ENCODE data around the gene HCAR1. TPM values are rescaled to one million over a fixed set of nuclear protein-coding genes. Genes with fewer than 3 reads are reported as not detected.
"Not testable (repeated sequence)": the region's sequence is repeated elsewhere in the genome, so short reads cannot be mapped to it uniquely, and the experiment has no call there.

Gene HCAR1, protein sequence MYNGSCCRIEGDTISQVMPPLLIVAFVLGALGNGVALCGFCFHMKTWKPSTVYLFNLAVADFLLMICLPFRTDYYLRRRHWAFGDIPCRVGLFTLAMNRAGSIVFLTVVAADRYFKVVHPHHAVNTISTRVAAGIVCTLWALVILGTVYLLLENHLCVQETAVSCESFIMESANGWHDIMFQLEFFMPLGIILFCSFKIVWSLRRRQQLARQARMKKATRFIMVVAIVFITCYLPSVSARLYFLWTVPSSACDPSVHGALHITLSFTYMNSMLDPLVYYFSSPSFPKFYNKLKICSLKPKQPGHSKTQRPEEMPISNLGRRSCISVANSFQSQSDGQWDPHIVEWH
- total RNA-seq: 0.20 TPM
- long read RNA-seq, full-length matches to known transcripts: 1 of 1 reads
- long read RNA-seq, partial matches to known transcripts: 0 of 1 reads
- long read RNA-seq, other reads (novel, unspliced or antisense): 0 of 1 reads

DNA sequence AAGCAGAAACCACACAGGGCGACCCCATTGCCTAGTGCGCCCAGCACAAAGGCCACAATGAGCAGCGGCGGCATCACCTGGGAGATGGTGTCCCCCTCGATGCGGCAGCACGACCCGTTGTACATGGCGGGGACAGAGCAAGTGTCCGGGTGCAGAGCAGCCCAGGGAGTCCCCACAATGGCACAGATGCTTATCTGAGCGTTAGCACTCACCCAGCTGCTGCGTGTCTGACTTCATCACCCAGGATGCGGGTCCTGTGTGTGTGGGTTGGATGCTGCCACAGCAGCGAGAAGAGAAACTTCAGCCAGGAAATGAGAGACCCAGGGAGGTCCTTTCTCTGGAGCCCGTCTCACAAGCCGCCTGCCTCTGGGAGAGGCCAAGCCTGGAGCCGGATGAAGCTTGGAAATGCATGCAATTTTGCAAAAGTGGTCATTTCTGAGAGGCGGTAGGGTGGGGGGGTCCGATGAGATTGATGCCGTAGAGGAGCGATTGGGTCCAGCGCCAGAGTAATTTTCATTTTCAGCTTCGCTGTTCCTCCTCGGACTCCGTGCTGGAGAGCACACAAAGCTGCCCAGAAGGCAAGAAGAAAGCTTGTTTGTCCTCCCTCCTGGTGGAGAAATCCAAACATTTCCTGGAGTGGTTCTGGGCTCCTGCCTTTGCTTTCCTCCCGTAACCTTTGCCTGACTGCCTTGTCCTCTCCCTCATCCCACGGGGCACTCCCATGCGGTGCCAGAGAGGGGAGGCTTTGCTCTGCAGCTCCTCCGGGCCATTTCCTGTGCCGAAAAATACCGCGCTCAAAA lies at the start of gene HCAR1:
Gene HCAR1, minus strand, starts transcription at position 630 of the 800 bp plus-strand sequence. Its CDS starts 505 bp downstream, at position 125.
- no peaks in the 10 kb centered on the region for H3K9me3 ChIP-seq
- H3K27ac ChIP-seq: no peak within 1 kb of the TSS
- no peaks in the 10 kb centered on the region for H3K27me3 ChIP-seq
- H3K36me3 ChIP-seq: no peaks in the 10 kb centered on the region
- DNase-seq (no peak), ATAC-seq (peak; percentile 59)
- H3K4me3 ChIP-seq: peak within 1 kb of the TSS; percentile 19
- H3K4me1 ChIP-seq: no peaks in the 10 kb centered on the region
- intact Hi-C loops (cut with DNase I): no loop called here
- TF ChIP-seq, protein P1, sequence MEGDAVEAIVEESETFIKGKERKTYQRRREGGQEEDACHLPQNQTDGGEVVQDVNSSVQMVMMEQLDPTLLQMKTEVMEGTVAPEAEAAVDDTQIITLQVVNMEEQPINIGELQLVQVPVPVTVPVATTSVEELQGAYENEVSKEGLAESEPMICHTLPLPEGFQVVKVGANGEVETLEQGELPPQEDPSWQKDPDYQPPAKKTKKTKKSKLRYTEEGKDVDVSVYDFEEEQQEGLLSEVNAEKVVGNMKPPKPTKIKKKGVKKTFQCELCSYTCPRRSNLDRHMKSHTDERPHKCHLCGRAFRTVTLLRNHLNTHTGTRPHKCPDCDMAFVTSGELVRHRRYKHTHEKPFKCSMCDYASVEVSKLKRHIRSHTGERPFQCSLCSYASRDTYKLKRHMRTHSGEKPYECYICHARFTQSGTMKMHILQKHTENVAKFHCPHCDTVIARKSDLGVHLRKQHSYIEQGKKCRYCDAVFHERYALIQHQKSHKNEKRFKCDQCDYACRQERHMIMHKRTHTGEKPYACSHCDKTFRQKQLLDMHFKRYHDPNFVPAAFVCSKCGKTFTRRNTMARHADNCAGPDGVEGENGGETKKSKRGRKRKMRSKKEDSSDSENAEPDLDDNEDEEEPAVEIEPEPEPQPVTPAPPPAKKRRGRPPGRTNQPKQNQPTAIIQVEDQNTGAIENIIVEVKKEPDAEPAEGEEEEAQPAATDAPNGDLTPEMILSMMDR (IDR thresholded peaks at IDR 0.05): no peak

DNA sequence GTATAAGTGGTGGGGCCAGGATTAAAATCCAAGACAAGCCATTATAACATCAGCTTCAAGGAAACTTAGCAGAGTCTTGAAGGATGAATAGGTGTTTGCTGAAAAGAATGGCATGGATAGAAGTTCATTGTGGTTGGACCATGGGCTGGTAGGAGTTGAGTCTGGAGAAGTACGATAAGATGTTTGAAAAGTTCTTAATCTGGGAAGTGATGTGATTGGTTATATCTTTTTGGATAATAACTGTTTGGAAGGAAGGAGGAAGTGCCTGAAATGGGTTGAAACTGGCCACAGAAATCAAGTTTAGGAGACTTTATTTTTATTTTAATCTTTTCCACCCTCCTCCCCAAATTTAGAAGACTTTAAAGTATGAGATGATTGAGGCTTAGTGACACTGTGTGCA lies 26.9 kb upstream of the HCAR1 start:
- peaks cover 68% of the 10 kb centered on the region for H3K36me3 ChIP-seq
- intact Hi-C loops (cut with DNase I): no loop called here
- TF ChIP-seq, protein P1 (IDR thresholded peaks at IDR 0.05): no peak

DNA sequence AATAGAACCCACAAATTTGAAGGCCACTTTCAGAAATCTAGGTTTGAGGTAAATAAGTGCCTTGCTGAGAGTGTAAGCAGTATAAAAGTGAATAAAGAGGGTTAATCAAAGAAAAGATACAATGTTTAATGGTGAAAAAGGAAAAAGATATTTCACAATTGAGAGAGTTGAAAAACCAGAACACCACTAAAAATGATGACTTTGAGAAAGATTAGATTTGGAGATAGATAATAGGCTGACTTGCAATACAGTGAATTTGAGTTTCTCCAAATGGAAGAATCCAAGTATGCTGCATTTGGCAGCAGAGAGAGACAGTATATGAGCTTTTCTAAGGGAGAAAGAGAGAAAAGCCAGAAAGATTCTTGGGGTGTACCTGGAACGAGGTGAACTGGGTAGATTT lies 24.1 kb upstream of the HCAR1 start:
- Histone ChIP-seq H3K36me3 (peaks cover 50% of the 10 kb centered on the region), H3K4me1 (peaks cover 10% of the 10 kb centered on the region), H3K27ac (no peak overlapping the region), H3K4me3 (no peak overlapping the region), H3K9me3 (no peaks in the 10 kb centered on the region), H3K27me3 (no peaks in the 10 kb centered on the region)
- DNase-seq (no peak), ATAC-seq (no peak)
- TF ChIP-seq, protein P1 (IDR thresholded peaks at IDR 0.05): no peak
- intact Hi-C loops (cut with DNase I): loop anchor here (5.0 kb wide), 1 partner anchor 117 kb away; no protein-coding TSS in a partner anchor

More for the DNA sequence above, 26.9 kb upstream of the HCAR1 start:
- DNase-seq (no peak), ATAC-seq (no peak)
- Histone ChIP-seq H3K27ac (no peak overlapping the region), H3K4me1 (peaks cover 10% of the 10 kb centered on the region), H3K4me3 (no peak overlapping the region), H3K27me3 (no peaks in the 10 kb centered on the region), H3K9me3 (no peaks in the 10 kb centered on the region)

DNA sequence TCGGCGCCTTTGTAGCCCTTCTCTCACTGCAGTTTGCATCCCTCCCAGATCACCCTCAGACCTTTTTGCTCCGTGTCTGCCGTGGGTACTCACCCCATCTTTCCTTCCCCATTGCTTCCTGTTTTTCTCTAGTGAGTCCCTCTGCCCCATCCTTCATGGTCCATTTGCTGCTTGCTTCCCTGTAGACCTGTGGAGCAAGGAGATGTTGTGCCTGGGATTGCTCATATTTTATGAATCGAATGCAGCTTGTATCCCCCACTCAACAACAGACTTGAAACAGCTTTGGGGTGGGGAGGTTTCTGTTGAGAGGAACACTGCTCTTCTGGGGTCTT lies 22.6 kb upstream of the HCAR1 start:
- no peaks in the 10 kb centered on the region for H3K27me3 ChIP-seq
- peaks cover 45% of the 10 kb centered on the region for H3K36me3 ChIP-seq
- no peaks in the 10 kb centered on the region for H3K9me3 ChIP-seq
- H3K27ac ChIP-seq: peak overlapping the region; percentile 90
- peaks cover 10% of the 10 kb centered on the region for H3K4me1 ChIP-seq
- DNase-seq (no peak), ATAC-seq (no peak)
- intact Hi-C loops (cut with DNase I): loop anchor here (5.0 kb wide), 1 partner anchor 116 kb away; no protein-coding TSS in a partner anchor
- peak overlapping the region; percentile 97 for H3K4me3 ChIP-seq
- TF ChIP-seq, protein P1 (IDR thresholded peaks at IDR 0.05): no peak

DNA sequence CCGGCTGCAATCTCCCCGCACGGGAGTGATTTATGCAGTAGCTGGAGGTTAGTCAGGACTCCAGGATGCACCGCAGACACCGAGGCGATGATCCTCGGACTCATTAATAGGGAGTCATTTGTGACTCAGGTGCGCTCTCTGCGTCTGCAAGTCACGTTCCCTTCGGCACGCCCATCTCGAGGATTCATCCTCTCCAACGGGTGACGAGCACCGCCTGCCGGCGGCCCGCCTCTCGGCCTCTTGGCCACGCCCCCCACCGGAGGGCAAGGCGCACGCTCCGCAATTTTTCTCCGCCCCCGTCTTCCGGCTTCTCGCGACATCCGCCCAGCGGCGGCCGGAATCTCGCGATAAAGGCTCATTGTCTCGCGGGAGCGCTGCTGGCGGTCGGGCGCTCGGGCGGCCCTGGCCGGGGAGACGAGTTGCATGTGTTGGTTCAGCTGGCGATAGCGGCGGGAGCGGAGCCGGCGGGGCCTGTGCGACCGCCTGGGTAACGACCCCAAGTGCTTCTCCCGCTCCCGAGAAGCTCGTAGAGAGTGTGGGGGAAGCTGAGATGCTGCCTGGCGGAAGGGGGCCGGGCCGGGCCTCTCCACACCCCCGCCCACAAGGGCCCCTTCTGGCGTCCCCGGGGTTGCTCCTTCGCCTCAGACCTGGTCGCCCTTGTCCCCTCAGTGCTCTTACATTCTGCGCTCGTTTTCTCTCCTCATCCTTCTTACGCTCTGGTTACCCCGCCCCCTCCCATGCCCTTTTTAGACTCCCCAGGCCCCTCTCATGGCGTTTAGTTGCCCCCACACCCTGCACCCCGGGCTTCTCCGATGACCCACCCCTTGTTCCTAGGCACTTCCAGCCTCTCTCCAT lies 22.0 kb upstream of the HCAR1 start, which contains the start of gene DENR:
Gene DENR, plus strand, starts transcription at position 361 of the 855 bp plus-strand sequence. CDS start 878 bp downstream, outside the sequence.
- TF ChIP-seq, protein P1 (IDR thresholded peaks at IDR 0.05): peak; percentile 81
- DNase-seq: peak; percentile 99
- no peaks in the 10 kb centered on the region for H3K9me3 ChIP-seq
- H3K4me3 ChIP-seq: peak within 1 kb of the TSS; percentile 97
- peak within 1 kb of the TSS; percentile 90 for H3K27ac ChIP-seq
- H3K36me3 ChIP-seq: peaks cover 39% of the 10 kb centered on the region
- no peaks in the 10 kb centered on the region for H3K27me3 ChIP-seq
- H3K4me1 ChIP-seq: peaks cover 10% of the 10 kb centered on the region
- intact Hi-C loops (cut with DNase I): loop anchor here (5.0 kb wide), 1 partner anchor 115 kb away; no protein-coding TSS in a partner anchor
- peak; percentile 99 for ATAC-seq

DNA sequence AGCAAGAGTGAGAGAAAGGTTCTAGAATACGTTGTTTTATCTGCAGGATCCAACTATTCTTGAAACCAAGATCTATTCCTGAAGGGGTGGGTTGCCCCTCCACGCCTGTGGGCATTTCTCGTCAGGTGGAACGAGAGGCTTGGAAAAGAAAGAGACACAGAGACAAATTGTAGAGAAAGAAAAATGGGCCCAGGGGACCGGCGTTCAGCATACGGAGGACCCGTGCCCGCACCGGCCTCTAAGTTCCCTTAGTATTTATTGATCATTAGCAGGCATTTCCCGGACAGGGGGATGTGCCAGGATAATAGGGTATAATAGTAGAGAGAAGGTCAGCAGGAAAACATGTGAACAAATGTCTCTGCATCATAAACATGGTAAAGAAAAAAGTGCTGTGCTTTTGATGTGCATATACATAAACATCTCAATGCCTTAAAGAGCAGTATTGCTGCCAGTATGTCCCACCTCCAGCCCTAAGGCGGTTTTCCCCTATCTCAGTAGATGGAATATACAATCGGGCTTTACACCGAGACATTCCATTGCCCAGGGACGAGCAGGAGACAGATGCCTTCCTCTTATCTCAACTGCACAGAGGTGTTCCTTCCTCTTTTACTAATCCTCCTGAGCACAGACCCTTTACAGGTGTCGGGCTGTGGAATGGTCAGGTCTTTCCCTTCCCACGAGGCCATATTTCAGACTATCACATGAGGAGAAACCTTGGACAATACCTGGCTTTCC lies 20.3 kb upstream of the HCAR1 start:
- intact Hi-C loops (cut with DNase I): loop anchor here (5.0 kb wide), 1 partner anchor 114 kb away; no protein-coding TSS in a partner anchor
- H3K27me3 ChIP-seq, ATAC-seq: not testable (repeated sequence)

More for the DNA sequence above, 20.3 kb upstream of the HCAR1 start:
- DNase-seq, H3K27ac ChIP-seq, H3K9me3 ChIP-seq, H3K4me3 ChIP-seq: not testable (repeated sequence)
- Histone ChIP-seq H3K4me1 (peaks cover 10% of the 10 kb centered on the region), H3K36me3 (peaks cover 21% of the 10 kb centered on the region)
